Activated T-cell treated with anti-CD3 and anti-CD28 coated beads, Interleukin-2, amount 50 U/mL, for 48 hours (primary cell): ENCODE data around the gene JMJD4.

ENCODE experiments used
- DNase-seq, 2 experiments: peaks; one replicate each; pipeline ENCODE4 v3.0.0-alpha.2; 2020

The JMJD4 gene, protein sequence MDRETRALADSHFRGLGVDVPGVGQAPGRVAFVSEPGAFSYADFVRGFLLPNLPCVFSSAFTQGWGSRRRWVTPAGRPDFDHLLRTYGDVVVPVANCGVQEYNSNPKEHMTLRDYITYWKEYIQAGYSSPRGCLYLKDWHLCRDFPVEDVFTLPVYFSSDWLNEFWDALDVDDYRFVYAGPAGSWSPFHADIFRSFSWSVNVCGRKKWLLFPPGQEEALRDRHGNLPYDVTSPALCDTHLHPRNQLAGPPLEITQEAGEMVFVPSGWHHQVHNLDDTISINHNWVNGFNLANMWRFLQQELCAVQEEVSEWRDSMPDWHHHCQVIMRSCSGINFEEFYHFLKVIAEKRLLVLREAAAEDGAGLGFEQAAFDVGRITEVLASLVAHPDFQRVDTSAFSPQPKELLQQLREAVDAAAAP

DNA sequence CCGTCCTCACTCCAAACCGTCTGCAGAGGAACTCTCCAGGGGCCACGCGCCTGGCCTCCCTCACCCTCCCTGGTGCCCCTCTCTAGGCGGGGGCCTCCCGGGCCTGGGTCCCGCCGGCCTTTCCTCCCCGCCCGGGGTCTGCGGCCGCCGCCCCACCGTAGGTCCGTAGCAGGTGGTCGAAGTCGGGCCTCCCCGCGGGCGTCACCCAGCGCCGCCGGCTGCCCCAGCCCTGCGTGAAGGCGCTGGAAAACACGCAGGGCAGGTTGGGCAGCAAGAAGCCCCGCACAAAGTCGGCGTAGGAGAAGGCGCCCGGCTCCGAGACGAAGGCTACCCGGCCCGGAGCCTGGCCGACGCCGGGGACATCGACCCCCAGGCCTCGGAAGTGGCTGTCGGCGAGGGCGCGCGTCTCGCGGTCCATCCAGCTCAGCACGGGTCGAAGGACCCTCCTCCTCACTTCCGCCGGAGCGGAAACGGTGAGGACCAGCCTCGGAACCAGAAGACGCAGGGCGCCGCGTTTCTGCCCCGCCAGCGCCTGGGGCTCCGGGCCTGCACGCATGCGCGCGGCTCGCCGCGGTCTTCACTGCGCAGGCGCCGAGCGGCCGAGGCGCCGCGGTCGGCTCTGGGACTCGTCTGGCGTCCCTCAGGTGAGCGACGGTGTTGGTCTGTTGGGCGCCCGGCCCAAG is at the start of gene JMJD4, which contains the start of gene SNAP47:
Gene JMJD4, minus strand, starts transcription at position 447 of the 683 bp plus-strand sequence. Its CDS starts 29 bp downstream, at position 418.
Gene SNAP47, plus strand, starts transcription at position 580 of the 683 bp plus-strand sequence. CDS start 12,302 bp downstream, outside the sequence.
- DNase-seq = peak; percentile 94 to 96

DNA sequence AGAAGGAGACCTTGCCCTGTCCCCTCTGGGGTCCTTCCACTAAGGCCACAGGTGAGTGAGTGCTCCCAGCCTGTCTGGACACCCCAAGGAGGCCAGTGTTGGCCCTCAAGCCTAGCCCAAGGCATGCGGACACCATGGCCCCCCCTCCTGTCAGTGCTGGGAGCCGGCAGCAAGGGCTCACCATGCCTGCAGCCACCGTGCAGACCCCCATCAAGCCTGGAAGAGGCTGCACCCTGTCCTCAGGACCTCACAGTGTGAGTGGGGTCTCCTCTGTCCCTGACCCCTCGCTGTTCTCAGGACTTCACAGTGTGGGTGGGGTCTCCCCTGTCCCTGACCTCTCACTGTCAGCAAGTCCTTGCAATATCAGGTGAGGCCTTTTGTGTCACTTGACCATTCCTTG is 47.1 kb upstream of the JMJD4 start:
- no peak for DNase-seq

DNA sequence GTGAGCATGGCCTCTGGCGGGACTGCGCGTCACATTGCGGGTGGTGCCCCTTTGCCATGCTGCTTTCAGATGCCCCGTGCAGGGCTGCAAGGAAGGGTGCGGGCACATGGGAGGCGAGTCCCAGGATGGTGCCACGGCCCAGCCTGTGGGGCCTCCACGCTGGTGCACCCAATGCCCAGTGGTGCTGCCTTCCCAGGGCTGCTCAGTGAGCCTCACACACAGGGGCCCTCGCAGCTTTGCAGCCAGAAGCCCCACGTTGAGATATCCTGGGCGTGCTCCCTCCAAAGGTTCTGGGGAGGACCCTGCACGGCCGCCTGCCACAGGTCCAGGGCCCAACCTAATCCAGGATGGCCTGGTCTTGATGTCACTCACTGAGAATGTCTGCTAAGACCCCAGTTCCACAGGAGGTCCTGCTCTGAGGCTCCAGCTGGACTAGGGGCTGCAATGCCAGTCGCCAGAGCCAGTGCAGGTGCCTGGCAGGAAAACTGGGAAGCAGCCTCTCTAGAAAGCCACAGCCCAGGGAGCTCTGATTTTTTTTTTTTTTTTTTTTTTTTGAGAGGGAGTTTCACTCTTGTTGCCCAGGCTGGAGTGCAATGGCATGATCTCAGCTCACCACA is 46.3 kb upstream of the JMJD4 start:
- peak in 1 of 2 experiments; percentile 12 for DNase-seq

DNA sequence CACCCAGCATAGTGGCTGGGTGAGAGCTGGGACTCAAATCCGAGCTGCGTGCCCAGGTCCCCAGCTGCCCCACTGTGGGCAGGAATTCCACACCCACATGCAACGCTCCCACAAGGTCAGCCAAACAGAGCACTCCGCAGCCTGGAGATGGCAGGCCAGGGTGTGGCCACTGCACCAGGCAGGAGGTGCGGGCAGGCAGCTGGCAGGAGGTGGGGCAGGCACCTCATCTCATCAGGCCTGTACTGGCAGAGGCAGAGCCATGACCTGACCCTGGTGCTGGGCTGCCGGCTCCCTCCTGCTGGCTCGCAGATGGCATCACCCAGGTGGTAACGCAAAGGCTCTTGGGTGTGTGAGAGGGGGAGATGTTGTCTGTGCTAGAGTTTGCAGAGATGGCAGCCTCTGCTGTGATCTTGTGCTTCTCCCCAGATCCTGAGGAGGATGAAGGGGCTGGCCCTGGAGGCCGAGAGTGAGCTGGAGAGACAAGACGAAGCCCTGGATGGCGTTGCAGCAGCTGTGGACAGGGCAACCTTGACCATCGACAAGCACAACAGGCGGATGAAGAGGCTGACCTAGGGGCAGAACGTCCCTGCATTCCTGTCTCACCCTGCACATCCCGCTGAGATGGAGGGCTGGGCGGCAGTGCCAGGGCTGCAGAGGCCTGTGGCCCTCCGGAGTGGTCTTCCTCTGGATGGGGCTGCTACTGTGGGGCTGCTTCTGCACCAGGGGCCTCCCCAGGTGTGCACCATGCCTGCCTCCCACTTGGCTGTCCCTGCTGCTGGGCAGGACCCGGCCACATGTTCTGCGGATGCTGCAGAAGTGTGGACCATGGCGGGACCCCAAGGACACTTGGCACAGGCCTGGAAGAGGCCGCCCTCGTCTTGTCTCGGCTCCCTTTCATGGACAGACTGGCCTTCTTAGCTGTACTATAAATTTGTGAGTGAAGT is 45.3 kb upstream of the JMJD4 start:
- peak in 1 of 2 experiments; percentile 10 for DNase-seq

DNA sequence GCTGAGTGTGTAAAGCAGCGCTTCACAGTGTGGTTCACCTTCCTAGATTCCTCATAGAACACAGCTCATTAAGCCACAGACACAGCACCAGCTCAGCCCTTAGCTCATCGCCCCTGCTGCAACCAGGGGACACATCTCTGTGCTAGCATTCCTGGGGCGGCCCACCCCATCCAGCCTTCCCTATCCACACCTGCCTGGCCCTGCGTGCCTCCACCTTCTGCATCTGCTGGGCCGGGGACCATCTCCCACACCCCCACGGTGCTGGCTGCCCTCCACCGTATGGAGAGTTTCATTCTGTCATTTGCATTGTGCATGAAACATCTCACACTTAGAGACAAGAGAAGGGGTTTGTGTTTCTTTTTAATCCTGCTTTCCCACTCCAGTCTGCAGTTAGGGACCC is 44.6 kb upstream of the JMJD4 start:
- DNase-seq = no peak

DNA sequence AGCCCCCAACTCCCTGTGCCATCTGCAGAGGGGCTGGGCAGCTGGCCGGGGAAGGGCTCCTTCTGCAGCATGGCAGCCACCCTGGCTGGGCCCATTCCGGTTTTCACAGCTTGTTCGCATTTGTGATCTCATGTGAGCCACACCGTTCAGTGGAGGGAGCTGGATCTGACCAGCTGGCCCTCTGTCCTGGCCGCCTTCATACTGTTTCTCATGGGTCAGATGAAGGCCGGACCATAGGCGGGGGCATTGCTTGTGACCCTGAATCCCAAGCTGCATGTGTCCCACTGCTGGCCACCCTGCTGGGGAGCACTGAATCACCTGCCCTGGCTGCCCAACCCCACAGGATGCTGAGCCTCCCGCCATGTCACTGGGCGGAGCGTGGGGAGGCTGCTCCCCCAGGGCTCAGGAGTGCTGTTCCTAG is 43.9 kb upstream of the JMJD4 start:
- peak in 1 of 2 experiments; percentile 4 for DNase-seq

DNA sequence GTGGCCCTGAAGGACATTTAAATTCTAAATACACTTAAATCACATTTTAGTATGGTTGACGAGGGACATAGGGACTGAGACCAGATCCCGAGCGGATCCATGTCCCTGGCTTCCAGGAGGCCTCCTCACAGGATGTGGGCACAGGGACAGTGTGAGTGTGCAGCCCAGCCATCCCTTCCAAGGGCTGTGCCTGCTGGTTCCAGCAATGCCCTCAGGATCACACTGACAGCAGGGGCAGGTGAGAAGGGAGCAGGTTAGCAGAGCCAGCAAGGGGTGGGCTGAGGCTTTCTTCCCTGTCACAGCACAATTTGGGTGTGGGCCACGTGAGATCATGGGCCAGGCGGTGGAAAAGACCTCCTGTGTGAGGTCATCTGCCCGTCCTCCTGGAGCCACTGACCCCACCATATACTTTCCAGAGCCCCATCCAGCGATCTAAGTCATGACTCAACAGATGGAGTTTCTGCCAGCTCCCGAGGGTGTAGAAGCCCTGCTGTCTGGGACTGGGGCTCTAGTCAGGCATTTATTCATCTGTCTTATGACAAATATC is 43.4 kb upstream of the JMJD4 start:
- no peak for DNase-seq

DNA sequence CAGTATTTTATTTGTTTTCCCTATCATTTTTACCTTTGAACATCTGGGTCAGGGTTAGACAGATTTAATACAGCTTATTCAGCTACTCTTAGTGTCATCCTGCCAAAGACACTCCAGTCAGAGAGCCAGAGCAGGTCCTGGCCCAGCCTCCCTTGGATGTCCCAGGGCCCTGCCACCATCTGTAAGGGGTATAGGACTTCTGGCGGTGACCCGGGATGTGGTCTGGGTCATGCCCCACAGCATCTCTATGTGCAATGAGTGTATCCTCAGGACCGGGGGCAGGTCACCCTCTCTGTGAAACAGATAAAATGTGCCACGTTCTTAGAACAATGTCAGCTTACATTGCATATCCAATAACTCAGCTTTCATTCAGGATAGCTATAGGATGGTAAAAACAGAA is 42.5 kb upstream of the JMJD4 start:
- no peak for DNase-seq

DNA sequence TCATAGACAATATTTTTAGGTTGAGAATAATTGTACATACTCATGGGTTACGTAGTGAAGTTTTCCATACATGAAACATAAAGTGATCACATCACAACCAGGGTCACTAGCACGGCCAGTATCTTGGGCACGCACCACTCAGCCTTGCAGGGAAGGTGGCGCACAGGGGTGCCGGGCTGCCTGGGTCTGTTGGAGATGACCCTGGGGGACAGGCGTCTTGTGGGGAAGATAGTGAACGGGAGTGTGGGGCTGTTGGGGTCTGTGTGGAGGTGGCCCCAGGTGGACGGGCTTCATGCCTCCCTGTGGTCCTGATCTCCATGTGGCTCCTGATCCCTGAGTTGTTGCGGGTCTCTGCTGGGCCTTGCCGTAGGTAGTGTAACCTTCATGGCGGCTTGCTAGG is 42.1 kb upstream of the JMJD4 start:
- no peak for DNase-seq

DNA sequence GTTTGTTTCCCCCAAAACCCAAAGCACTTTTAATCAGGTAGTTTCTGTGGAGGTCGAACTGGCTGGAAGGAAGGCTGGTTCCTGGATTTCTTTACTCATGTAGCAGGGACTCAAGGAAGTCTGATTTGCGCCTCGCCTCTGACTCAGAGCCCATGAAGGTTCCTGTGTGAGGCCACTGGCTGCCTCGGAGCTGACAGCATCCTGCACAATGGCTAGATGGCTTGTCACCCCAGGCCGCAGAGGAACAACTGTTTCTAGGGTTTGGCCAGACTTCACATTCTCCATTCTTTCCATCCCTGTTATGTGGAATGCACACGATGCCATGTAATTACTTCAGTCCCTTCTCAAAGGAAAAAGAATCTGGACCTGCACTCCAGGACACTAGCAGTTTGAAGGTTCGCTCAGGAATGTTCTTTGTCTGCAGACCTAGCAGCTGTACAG is 41.2 kb upstream of the JMJD4 start:
- no peak for DNase-seq

DNA sequence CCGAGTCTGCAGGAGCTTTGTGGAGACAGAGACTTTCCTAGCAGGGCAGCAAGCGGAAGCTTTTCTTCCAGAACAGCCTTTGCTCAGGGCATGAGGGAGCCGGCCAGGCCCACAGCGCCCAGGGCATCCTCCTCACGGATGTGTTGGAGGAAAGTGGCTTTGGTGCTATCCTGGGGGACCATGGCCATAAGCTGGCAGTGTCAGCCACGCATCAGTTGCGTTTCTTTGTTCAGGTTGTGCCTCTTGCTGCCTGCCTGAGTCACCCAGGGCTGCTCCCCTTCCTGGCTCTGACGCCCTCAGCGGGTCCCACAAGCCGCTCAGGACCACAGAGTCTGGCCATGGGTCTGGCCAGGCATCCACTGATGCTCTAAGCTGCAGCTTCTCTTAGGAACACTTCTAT is 40.7 kb upstream of the JMJD4 start:
- DNase-seq = no peak

DNA sequence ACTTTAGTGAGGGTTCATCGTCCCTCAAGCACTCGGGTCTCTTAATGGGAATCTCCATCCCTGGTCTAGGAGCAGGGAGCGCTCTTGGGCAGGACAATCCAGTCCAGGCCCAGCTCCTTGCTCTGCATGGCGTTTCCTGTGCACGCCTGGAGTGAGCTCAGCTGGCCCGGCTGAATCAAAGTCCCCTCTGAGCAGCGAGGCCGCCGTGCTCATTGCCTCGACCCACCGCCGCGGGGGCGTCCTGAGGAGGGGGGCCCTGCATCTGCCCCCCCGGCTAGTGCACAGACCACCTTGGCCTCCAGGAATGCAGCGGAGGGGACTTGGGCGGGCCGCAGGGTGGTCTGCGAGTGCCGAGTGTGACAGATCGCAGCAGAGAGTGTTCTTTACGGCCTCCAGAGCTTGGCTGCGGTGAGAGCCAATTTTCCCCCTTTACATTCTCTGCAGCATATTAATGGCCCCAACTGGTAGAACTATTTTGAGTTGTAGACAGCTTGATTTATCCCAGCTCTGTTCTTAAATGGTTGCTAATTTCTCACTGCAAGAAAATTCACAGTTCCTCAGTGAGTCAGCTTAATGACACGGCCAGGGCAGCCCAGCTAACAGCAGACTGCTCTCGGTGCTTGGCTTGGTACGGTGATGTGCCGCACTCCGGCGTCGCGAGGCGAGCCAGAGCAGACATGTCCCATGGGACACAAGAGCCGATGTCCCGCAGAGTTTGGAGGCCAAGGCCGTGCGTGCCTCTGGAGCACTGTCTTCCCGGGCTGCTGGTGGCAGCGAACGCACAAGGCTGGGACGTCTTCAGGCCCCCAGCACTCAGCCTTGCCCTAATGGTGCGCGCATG is 39.9 kb upstream of the JMJD4 start:
- DNase-seq = no peak

DNA sequence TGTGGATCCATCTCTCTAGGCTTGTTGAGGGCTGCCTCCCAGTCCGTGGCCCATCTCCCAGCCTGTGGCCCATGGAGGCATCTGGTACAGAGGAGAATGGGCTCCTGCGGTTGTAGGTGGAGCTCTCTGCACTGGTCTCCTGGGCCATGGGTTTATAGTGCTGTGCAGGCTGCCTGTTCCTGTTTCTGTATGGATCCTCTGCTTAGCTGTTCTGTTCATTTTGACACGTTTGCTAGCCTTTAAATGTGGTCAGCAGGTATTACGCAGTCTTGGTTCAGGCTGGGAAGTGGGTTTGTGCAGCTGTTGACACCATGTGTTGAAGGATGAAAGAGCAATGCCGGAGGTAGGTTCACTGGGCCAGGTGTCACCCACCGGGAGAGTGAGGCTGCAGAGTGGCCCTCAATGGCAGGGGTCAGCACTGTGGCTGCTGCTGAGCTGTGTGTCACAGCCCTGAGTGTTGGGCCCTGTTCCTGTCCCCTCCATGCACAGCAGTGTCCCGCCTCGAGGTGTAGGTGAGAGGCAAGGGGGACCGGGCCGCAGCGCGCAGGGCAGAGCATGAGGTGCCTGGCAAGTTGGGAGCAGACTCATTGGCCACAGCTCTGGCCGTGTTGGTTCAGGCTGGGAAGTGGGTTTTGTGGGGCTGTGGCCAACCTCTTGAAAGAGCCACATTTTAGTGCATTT is 39.1 kb upstream of the JMJD4 start:
- DNase-seq = no peak

DNA sequence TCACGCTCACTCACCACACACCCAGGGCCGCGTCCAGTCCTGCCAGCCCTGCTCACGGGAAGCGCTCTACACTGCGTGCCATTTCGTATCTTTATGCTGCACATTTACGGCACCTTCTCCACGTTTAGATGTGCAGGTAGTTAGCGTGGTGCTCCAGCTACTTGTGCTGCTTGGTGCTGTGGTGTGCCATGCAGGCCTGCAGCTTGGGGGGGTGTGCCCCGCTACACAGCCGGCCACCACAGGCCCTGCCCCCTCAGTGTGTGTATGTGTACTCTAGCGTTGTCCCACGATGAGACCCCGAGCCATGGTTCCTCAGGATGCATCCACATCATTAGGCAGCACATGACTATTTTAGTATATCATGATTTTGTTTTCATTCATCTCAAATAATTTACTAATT is 38.5 kb upstream of the JMJD4 start:
- no peak for DNase-seq

DNA sequence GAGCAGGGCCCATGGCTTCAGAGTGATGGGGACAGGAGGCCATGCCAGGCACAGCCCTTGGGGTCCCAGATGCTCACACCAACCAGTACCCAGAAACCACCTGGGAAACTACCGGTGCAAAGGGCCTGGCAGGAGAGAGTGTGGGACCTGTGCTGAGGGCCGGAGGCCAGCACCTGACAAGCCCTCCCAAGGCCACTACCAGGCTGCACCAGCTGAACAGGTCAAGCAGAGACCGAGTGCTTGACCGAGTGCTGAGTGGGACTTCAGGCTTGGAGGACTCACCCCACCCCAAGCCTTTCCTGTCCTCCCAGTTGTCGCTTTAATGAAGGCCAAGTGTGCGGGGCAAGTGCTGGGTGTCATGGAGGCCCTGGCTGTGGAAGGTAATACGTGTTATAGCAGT is 36.7 kb upstream of the JMJD4 start:
- no peak for DNase-seq

DNA sequence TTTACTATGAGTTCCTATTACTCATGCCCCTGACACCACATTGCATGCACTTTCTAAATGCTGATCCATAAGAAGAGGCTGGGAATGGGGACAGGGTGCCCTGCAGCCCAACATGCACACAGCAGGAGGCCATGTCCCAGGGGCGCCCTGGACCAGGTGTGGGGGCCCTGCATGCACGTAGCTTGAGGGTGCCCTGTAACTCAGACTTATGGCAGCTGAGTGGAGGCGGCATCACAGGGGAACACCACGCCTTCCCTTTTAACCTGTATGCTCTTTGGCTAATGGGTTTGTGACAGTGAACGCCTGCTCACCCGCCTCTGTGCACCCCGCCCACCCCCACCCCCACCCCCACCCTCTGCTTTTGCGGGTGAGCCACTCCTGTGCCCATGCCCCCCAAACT is 36.2 kb upstream of the JMJD4 start:
- no peak for DNase-seq

DNA sequence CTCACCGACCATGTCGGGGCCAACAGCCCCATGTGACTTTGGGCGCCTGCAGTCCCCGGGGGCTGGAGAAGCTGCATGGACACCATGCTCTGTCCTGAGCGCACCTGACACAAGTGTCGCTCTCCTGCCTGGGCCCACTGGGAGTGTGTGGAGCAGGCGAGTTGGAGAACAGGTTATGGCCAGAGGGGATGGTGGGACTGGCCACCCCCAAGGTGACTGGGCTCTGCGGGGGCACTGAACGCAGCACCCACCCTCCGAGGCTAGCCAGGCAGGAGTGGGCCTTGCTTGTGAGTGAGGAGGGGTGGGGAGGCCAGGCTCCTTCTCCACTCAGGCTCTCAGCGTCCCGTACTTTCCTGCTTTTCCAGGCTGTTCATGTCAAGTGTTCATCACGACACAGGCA is 35.7 kb upstream of the JMJD4 start:
- no peak for DNase-seq

DNA sequence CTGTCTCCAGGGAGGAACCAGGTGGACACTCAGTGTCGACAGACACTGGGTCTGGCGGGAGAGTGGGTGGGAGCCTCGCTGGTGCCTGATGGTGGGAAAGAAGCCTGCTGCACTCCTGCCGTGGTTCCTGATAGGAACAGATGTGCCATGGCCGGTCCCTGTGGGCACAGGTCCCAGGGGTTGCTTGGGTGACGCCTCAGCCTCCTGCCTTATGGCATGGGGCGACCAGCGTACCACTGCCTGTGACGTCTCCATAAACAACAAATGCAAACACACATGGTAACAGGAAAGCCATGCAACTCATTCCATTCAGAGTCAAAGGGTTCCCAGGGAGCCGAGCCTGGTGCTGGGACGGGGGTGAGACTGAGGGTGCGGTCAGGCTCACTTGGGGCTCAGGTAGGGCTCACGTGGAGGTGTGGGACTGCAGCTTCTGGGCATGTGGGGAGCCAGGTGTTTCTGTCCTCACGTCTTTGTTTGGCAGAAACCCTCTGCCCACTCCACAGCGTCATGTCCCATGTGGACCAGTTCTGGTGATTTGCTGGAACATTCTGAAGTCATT is 34.9 kb upstream of the JMJD4 start:
- DNase-seq = no peak

DNA sequence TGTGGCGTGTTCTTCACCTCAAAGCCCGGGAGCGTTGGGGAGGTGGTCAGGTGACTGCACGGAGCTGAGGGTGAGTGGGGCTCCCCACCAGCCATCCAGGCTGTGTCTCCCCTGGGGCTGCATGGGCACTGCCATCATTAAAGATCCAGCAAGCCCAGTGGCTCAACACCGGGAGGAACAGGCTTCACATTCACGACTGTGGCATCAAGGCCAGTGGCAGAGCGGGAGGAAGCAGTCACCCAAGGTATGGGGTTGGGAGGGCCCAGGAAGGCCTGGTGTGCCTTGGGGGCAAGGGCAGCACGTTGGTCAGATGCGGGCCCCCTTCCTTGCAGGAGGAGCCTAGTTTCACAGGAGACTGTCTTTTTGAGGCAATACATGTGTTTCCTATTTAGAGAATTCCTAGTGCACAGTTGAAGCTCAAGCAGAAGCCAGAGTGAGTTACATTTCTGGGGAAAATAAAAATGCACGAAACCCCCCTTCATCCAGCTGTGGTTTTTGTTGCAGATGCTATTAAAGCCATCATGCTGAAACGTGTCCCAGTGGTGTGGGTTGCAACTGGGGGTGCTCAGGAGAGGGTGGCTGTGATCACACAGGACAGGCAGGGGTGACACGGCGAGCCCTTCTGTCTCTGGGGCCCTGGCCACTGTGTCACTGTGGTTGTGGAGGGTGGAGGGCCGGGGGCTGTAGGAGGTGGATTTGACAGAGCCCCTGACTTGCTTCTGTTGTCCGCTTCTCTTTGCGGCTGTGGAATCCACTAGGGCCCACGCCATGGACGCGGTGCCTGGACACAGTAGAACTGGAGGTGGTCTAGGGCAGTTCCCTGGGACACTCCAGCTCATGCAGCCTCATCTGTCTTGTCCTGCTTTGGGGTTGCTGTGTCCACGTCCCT is 34.2 kb upstream of the JMJD4 start:
- no peak for DNase-seq
